MM.1S (cell line): ENCODE results near the gene GDPD5.

Experiments
- DNase-seq: peaks from one replicate; pipeline ENCODE4 v3.0.0-alpha.2; 2015
- H2AFZ ChIP-seq: fragments of 300-600 bp; sonication (generic); 2 replicates; pipeline ENCODE4 v1.6.0; 2016; ENCODE audit warnings: antibody characterized with exemption, low read length
- H3F3A ChIP-seq: fragments of 300-600 bp; sonication (generic); 2 replicates; pipeline ENCODE4 v1.6.1; 2016; ENCODE audit warnings: mild to moderate bottlenecking, antibody characterized with exemption, low read length, moderate library complexity, mixed read lengths; ENCODE audit not compliant: insufficient read depth
- H3K27ac ChIP-seq: fragments of 300-600 bp; sonication (generic); 2 replicates; pipeline ENCODE4 v1.5.1; 2016; ENCODE audit warnings: mild to moderate bottlenecking, low read length
- H3K27me3 ChIP-seq: fragments of 300-600 bp; sonication (generic); replicated peaks from 2 replicates; pipeline ENCODE4 v1.6.0; 2016; ENCODE audit warnings: low read length; ENCODE audit not compliant: insufficient read depth
- H3K36me3 ChIP-seq: fragments of 300-600 bp; sonication (generic); replicated peaks from 2 replicates; pipeline ENCODE4 v1.6.1; 2016; ENCODE audit warnings: mild to moderate bottlenecking, low read length, mixed read lengths; ENCODE audit not compliant: insufficient read depth
- H3K4me1 ChIP-seq: fragments of 300-600 bp; sonication (generic); 2 replicates; pipeline ENCODE4 v1.6.1; 2016; ENCODE audit warnings: low read length, mixed read lengths
- H3K4me2 ChIP-seq: fragments of 300-600 bp; sonication (generic); 2 replicates; pipeline ENCODE4 v1.6.0; 2016; ENCODE audit warnings: low read depth, low read length
- H3K4me3 ChIP-seq: fragments of 300-600 bp; sonication (generic); 2 replicates; pipeline ENCODE4 v1.5.1; 2016; ENCODE audit warnings: low read length, mixed read lengths
- H3K79me2 ChIP-seq: fragments of 300-600 bp; sonication (generic); 2 replicates; pipeline ENCODE4 v1.6.1; 2016; ENCODE audit warnings: mixed run types, low read length, mixed read lengths
- H3K9ac ChIP-seq: fragments of 300-600 bp; sonication (generic); 2 replicates; pipeline ENCODE4 v1.6.1; 2016; ENCODE audit warnings: low read length, mixed read lengths
- H3K9me2 ChIP-seq: fragments of 300-600 bp; sonication (generic); replicated peaks from 2 replicates; pipeline ENCODE4 v1.6.1; 2016; ENCODE audit warnings: mild to moderate bottlenecking, low read length, mixed read lengths; ENCODE audit not compliant: insufficient read depth
- H3K9me3 ChIP-seq: fragments of 300-600 bp; sonication (generic); replicated peaks from 2 replicates; pipeline ENCODE4 v1.6.1; 2016; ENCODE audit warnings: mild to moderate bottlenecking, low read length, mixed read lengths; ENCODE audit not compliant: insufficient read depth
- H4K20me1 ChIP-seq: fragments of 300-600 bp; sonication (generic); 2 replicates; pipeline ENCODE4 v1.6.1; 2016; ENCODE audit warnings: mild to moderate bottlenecking, low read length, moderate library complexity, mixed read lengths; ENCODE audit not compliant: insufficient read depth
- EZH2 ChIP-seq: fragments of 300-600 bp; sonication (generic); optimal IDR thresholded peaks from 2 replicates; pipeline ENCODE3; 2017; ENCODE audit warnings: low read depth, mild to moderate bottlenecking, antibody characterized with exemption, low read length, mixed read lengths
- EZH2phosphoT487 ChIP-seq: fragments of 300-600 bp; sonication (generic); IDR thresholded peaks from 2 replicates; pipeline ENCODE4 v1.6.1; 2018; ENCODE audit warnings: antibody characterized with exemption, low read length
- TF ChIP-seq, protein P1 (sequence below): fragments of 300-600 bp; sonication (generic); IDR thresholded peaks from 2 replicates; pipeline ENCODE4 v1.5.1; 2016; ENCODE audit warnings: antibody characterized with exemption, low read length, mixed read lengths

Gene GDPD5

DNA sequence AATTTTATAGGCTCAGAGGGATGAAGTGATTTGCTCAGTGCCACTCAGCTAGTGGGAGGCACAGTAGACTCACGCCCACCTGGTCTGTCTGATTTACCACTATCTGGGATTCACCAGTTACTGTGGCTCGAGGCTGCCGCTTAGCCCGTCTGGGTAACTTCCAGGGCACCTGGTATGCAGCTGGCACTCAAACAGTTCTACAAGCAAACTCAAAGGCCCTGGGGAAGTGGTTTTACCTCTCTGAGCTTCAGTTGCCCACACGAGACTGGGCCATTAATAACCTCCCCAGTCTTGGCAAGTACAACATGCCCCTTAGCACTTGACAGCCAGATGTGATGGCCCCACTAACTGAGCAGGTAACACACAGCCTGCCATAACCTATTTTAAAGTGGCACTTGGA lies 2.6 kb downstream of the GDPD5 start:
- Histone ChIP-seq H3K9ac (no peak overlapping the region), H3K79me2 (no peaks in the 10 kb centered on the region), H3F3A (no peaks in the 10 kb centered on the region), H3K4me1 (no peaks in the 10 kb centered on the region), H3K4me3 (no peak overlapping the region), H3K27me3 (peaks cover 48% of the 10 kb centered on the region), H3K27ac (no peak overlapping the region), H3K9me2 (no peaks in the 10 kb centered on the region), H3K4me2 (no peak overlapping the region), H3K36me3 (no peaks in the 10 kb centered on the region), H3K9me3 (no peaks in the 10 kb centered on the region), H2AFZ (no peak overlapping the region), H4K20me1 (no peaks in the 10 kb centered on the region)
- peak; percentile 13 for DNase-seq
- TF ChIP-seq, protein P1, sequence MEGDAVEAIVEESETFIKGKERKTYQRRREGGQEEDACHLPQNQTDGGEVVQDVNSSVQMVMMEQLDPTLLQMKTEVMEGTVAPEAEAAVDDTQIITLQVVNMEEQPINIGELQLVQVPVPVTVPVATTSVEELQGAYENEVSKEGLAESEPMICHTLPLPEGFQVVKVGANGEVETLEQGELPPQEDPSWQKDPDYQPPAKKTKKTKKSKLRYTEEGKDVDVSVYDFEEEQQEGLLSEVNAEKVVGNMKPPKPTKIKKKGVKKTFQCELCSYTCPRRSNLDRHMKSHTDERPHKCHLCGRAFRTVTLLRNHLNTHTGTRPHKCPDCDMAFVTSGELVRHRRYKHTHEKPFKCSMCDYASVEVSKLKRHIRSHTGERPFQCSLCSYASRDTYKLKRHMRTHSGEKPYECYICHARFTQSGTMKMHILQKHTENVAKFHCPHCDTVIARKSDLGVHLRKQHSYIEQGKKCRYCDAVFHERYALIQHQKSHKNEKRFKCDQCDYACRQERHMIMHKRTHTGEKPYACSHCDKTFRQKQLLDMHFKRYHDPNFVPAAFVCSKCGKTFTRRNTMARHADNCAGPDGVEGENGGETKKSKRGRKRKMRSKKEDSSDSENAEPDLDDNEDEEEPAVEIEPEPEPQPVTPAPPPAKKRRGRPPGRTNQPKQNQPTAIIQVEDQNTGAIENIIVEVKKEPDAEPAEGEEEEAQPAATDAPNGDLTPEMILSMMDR: no peak
- TF ChIP-seq EZH2phosphoT487 (no peak), EZH2 (no peak)

DNA sequence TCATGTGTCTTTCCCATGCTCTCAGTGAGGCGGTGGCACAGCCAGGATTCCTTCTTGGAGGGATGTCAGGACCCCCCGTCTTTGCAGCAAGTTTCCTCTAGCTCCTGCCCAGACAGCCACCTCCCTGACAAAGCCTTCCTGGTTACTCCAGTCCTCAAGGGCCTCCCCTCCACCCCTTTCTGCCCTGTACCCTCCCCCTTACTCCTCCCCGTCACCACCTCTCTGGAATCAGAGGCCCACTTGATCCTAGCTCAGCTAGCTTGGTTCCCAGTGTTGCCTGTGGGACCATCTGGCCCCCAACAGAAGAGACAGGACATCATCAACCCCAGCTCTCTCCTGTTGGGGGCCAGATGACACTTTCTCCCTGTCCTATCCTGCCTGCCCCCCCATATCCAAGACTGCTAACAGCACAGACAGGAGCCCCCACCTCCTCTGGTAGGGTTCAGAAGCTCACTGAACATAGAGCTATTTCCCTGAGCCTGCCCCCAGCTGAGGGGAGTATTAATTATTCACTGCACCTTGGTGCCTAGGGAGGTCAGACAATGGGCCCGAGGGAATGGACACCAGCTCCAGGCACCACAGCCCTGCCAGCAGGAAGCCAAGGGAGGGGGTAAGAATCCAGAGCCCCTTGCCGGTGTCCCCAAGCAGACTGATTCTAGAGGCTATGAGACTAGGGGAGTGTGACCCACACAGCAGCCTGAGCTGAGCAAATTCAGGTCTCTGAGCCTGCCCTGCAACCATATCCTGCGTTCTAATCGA lies 3.3 kb downstream of the GDPD5 start:
- no peaks in the 10 kb centered on the region for H4K20me1 ChIP-seq
- TF ChIP-seq EZH2phosphoT487 (no peak), EZH2 (no peak)
- TF ChIP-seq, protein P1: no peak
- H3K36me3 ChIP-seq: no peaks in the 10 kb centered on the region
- no peak overlapping the region for H3K4me2 ChIP-seq
- peaks cover 40% of the 10 kb centered on the region for H3K27me3 ChIP-seq
- no peak overlapping the region for H3K27ac ChIP-seq
- no peaks in the 10 kb centered on the region for H3K9me3 ChIP-seq
- H3K79me2 ChIP-seq: no peaks in the 10 kb centered on the region
- H3K9ac ChIP-seq: no peak overlapping the region
- H3K9me2 ChIP-seq: no peaks in the 10 kb centered on the region
- H2AFZ ChIP-seq: no peak overlapping the region
- DNase-seq: no peak
- peaks cover 5% of the 10 kb centered on the region; the same call in 1 of the 2 replicates for H3K4me1 ChIP-seq
- H3K4me3 ChIP-seq: no peak overlapping the region
- H3F3A ChIP-seq: no peaks in the 10 kb centered on the region

DNA sequence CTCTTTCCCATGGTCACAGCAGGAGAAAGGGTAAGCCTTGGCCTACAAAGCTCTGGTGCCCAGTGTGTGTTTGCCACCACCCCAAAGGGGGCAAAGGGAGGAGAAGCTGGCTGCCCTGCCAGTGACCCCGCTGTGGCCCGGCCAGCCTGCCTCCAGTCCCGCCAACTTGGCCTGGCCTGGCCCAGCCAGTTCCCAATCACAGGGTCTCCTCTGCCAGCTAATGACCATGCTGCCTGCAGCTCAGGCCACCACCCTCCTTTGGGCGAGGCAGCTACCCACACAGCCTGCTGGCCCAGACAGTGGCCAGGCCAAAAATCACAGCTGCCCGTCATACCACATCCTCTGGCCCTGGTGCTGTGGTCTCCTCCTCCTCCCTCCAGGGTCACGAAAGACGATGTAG lies 5.1 kb downstream of the GDPD5 start:
- Histone ChIP-seq H3F3A (no peaks in the 10 kb centered on the region), H3K9me3 (no peaks in the 10 kb centered on the region), H3K4me3 (no peak overlapping the region), H3K9ac (no peak overlapping the region), H4K20me1 (no peaks in the 10 kb centered on the region), H3K27me3 (peaks cover 26% of the 10 kb centered on the region), H3K9me2 (no peaks in the 10 kb centered on the region), H2AFZ (no peak overlapping the region), H3K4me1 (peaks cover 6% of the 10 kb centered on the region; the same call in 1 of the 2 replicates), H3K27ac (no peak overlapping the region), H3K36me3 (no peaks in the 10 kb centered on the region), H3K79me2 (no peaks in the 10 kb centered on the region), H3K4me2 (no peak overlapping the region)
- no peak for TF ChIP-seq EZH2
- TF ChIP-seq EZH2phosphoT487: no peak
- TF ChIP-seq, protein P1: no peak
- no peak for DNase-seq
